Choroid plexus epithelial cell (primary cell): ENCODE measurements around the gene OBP2B.
"Not testable (repeated sequence)": the region's sequence is repeated elsewhere in the genome, so short reads cannot be mapped to it uniquely, and the experiment has no call there.

Experiments
- DNase-seq: peaks from one replicate; pipeline ENCODE4 v3.0.0-alpha.2; 2010; ENCODE audit warnings: low read depth
- H3K4me3 ChIP-seq: 2 replicates; pipeline ENCODE4 v1.5.1; 2011; ENCODE audit warnings: low read depth, mild to moderate bottlenecking, control low read depth, low read length, moderate library complexity
- CTCF ChIP-seq: conservative IDR thresholded peaks from 2 replicates; pipeline ENCODE4 v1.5.1; 2011; ENCODE audit warnings: low read depth, mild to moderate bottlenecking, control low read depth, inconsistent platforms, low read length, moderate library complexity

OBP2B gene

GRCh38 chr9:133208880-133209300 is at the start of gene OBP2B:
OBP2B (minus strand) TSS chr9:133209250; CDS start chr9:133209199, 51 bp downstream.
- DNase-seq, H3K4me3 ChIP-seq: not testable (repeated sequence)

GRCh38 chr9:133258061-133259015 is 49.3 kb upstream of the OBP2B start:
- TF ChIP-seq CTCF, result no peak
- no peak overlapping the region for H3K4me3 ChIP-seq

GRCh38 chr9:133257465-133257956 is 48.5 kb upstream of the OBP2B start:
- H3K4me3 ChIP-seq, result no peak overlapping the region
- no peak for DNase-seq
- no peak for TF ChIP-seq CTCF

More at GRCh38 chr9:133258061-133259015, 49.3 kb upstream of the OBP2B start:
- DNase-seq, result no peak

GRCh38 chr9:133256686-133257091 is 47.6 kb upstream of the OBP2B start:
- TF ChIP-seq CTCF, result no peak
- H3K4me3 ChIP-seq, result no peak overlapping the region
- no peak for DNase-seq

GRCh38 chr9:133256136-133256461 is 47.0 kb upstream of the OBP2B start:
- no peak for TF ChIP-seq CTCF
- H3K4me3 ChIP-seq, result no peak overlapping the region
- no peak for DNase-seq

GRCh38 chr9:133255371-133256135 is 46.5 kb upstream of the OBP2B start:
- TF ChIP-seq CTCF, result no peak
- H3K4me3 ChIP-seq, result no peak overlapping the region
- DNase-seq, result no peak

- DNase-seq, result no peak
- TF ChIP-seq CTCF, result no peak
- no peak overlapping the region for H3K4me3 ChIP-seq
Observed at GRCh38 chr9:133254471-133254870, 45.4 kb upstream of the OBP2B start.
